HG03159 (cell line): ENCODE data around the gene COL2A1.

Experiments used
- ATAC-seq: cut with Tn5 transposase; IDR thresholded peaks from one replicate; pipeline ENCODE4 v1.9.1; 2021; ENCODE audit warnings: mild to moderate bottlenecking, moderate library complexity; ENCODE audit not compliant: unreplicated experiment

The COL2A1 gene

GRCh38 chr12:48004053-48004941 lies at the start of gene COL2A1:
Gene COL2A1, minus strand, starts transcription at chr12:48004476. Its CDS starts 155 bp downstream, at chr12:48004321.
- no peak for ATAC-seq

DNA sequence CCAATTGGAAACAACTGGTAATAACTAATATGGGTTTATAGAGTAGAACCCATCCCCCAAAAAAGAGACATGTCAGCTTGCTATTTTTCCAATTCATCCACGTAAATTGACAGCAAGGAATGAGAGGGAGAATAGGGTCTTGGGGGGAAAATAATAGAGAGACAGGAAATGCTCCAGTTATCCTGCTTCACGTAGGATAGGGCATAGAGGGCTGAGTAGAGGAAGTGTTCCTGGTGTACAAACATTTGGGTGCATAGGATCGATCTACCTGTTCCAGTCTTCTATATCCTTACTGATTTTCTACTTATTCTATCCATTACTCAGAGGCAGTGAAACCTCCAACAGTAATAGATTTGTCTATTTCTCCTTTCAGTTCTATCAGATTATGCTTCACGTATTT lies 49.6 kb upstream of the COL2A1 start:
- ATAC-seq = no peak

DNA sequence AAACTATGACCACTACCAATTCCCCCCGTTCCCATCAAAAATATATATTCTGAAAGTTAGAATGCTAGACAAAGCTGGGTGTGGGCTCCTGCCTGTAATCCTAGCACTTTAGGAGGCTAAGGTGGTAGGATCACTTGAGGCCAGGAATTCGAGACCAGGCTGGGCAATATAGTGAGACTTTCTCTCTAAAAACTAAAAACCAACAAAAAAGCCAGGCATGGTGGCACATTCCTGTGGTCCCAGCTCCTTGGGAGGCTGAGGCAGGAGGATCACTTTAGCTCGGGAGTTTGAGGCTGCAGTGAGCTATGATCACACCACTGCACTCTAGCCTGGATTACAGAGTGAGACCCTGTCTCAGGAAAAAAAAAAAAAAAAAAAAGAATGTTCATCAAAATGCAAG lies 48.8 kb upstream of the COL2A1 start:
- no peak for ATAC-seq

GRCh38 chr12:48051681-48052080 lies 47.4 kb upstream of the COL2A1 start:
- ATAC-seq = no peak

GRCh38 chr12:48050174-48050573 lies 45.9 kb upstream of the COL2A1 start:
- no peak for ATAC-seq

GRCh38 chr12:48045965-48046518 lies 41.8 kb upstream of the COL2A1 start:
- ATAC-seq = no peak

- ATAC-seq = no peak
Measured at GRCh38 chr12:48045061-48045846, 41.0 kb upstream of the COL2A1 start.

DNA sequence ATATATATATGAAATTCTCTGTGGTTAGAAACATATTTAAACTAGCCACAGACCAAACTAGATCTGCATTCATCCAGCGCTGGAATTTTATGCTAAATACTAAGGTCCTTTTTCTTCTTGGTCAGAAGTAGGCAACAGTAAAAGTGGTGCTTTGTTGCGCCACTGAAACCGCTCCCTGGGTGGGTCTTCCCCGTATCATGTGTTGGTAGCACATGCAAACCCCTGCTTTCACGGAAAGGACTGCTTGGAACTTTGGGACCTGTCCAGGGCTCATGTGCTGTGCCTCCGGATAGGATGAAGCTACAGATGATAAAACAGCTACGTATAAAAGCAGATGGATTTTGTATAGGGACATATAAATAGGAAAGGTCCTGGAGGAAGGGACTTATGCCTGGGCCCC lies 40.1 kb upstream of the COL2A1 start:
- no peak for ATAC-seq

- ATAC-seq = no peak
Measured at GRCh38 chr12:48043771-48044170, 39.5 kb upstream of the COL2A1 start.

DNA sequence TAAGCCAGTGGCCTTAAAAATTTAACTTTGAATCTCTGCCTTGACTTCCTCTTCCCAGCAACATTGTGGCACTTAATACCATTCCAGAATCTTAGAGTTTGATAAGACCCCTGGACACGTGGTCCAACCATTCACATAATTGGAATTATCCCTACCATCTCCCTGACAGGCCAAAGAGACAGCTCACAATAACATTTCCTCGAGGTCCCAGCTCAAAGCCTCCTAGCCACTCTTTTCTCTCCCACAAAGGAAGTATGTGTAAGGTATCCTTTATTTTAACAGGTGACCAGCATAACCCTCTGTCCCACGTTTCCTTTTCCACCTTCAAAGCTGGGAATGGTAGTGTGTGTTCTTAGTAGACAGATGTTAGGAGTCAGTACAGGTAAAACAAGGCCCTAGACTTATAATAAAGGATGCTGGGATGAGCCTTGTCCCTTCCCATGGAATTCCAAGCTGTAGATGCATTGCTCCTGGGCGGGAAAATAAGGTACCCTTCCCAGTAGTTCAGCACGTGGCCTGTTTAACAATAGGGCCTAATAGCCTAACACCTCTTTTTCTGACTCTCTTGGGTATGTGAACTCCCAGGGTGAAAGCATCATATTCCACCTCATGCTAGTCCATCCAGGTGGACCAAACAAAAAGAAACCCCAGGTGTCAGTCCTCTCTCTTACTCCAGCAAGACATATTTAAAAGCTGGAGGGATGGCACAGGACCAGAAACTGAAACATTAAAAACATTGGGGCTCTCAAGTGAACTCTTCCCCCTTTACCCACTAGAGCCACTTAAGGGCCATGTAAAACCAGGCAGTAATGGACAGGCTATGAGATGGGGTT lies 37.5 kb upstream of the COL2A1 start:
- no peak for ATAC-seq

- no peak for ATAC-seq
Measured at GRCh38 chr12:48040354-48040753, 36.1 kb upstream of the COL2A1 start.

DNA sequence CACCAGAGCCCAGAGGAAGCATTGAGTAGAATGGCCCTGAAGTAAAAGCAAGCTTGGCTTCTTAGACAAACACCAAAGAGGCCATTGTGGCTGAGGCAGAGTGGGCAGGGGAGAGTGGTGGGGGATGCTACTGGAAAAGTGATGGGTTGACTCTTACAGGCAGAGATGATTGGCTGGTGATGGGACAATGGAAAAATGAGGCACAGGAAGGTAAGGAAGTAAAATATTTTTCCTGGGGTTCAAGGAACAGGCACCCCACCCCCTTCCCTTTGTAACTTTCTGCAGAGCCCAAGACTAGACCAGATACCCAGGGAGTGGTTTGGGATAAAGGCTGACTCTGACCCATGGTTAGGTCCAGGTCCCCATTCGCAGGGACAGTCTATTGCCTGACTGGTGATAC lies 34.9 kb upstream of the COL2A1 start:
- no peak for ATAC-seq

DNA sequence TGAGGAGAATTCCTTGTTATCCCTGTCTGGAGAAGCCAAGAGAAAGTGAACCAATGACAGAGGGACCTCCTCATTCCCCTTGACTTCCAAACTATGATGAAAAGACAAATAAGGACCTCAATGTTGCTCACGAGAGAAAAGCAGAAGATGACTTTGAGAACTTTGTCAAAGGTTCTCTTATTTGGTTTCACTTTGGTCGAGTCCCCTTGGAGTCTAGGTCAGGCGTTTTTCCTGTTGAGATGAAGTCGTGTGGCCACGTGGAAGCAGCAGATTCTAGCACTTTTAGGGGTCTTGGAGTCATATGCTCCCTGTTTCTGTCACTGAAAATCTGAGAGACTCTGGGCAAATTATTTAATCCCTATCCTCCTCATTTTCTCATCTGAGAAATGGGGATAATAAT lies 33.8 kb upstream of the COL2A1 start:
- no peak for ATAC-seq

DNA sequence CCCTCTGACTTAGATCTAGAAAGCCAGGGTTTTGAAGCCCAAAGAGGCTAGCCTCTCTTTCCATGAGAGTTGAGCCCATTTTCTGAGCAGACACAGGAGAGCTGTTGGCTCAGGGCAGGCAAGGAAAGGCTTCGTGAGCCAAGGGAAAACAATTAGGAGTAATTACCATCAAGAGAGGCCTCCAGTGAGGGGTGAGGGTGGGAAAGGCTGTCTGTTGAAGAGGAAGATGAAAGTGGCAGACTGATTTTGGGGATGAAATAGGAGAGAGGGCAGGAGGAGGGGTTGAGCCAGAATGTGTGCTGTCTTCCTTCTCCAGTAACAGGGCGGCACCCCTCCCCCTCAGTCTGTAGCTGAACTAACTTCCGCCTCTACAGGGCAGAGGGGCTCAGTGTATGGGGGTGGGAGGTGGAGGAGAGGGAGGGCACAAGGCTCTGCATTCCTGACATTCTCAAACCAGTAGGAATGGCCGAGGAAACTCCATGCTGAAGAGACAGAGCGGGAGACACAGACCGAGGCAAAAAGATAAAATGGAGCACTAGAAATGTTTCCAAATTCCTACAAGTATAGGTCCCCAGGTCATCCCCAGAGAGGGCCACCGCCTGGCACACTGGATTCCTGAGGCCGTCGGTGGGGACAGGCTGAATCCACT lies 33.1 kb upstream of the COL2A1 start:
- ATAC-seq = no peak

DNA sequence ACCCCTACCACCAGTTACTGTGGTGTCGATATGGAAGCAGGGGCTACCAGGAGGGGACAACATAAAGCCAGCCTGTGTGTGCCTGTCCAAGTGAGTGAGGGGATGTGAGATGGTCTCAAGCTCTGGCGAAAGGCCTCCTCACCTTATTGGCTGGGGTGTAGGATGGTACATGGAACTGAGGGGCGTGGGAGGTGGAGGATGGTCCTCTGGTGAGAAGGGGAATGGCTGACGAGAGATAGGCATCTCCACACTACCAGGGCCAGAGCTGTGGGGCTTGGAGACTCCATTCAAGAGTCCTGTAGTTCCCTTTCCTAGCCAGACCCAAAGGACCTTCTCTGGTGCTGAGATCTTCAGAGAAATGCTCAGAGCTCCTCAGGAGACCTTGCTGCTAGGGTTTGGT lies 32.5 kb upstream of the COL2A1 start:
- ATAC-seq = no peak

DNA sequence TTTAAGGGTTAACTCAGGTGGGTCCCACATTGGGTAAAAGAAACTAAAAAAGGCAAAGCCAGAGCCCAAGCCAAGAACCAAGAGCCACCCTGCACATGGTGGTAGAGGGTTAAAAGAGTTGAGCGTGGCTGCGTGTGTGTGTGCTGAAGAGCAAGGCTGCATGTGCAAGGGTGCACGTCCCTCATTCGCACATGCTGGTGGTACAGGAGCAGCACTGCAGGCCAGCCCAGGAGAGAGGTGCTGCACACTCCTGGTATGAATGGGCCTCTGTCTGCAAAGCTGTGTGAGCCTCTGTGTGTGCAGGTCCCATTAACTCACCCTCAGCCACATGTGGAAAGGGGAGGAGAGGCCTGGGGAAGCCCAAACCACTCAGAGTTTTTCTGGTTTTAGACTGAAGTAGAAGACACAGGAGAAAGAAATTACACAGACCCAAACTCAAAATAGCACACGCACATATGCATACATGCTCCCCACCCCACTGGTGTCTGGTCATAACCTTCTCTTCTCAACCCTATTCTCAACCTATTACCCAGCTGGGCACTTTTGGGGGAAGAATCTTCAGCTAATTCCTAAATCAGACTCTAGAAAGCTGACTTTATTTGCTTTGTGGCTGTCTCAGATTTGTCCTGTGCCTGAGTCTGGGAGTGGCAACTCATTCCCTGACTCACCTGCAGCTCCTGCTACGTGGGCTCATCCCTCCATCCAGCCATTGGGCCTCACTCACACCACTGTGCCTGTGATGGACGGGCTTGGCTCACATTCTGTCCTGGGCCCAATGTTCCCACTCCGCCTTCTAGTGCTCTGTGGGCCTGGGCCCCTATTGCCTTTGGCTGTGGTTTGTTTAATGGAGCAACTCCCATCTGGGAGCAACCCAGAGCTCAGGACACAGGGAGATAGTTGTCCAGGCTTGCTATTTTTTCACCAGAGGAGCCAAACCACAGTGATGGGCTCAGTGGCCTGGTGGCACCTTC lies 30.8 kb upstream of the COL2A1 start:
- ATAC-seq = no peak

DNA sequence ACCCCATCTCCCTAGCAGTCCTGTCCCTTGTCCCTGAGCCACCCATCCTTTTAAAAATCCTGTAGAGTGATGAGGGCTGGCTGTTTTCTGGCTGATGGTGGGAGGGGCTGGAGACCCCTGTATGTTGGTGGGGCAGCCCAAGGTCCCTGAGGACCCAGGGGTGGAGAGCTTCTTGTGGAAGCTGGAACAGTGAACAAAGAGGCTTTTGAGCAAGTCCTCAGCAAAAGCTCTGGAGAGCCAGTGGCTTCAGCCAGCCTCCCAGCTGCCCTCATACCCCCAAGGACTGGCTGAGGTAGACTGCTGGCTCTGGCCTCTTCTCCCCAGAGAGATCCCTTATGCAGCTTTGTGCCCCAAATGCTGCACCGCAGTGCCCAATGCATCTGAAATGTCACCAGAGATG lies 29.2 kb upstream of the COL2A1 start:
- no peak for ATAC-seq

- ATAC-seq = no peak
Measured at GRCh38 chr12:48032597-48032996, 28.3 kb upstream of the COL2A1 start.
